H1 (cell line): ENCODE results near the gene RUNX1. TPM values are rescaled to one million over a fixed set of nuclear protein-coding genes. Genes with fewer than 3 reads are reported as not detected.

ENCODE experiments used
- CTCF ChIA-PET: fragments of 300-600 bp; sonication (Branson Sonifier 250); formaldehyde crosslinking; loops from one replicate; lab custom pipeline; 2021; ENCODE audit not compliant: partially characterized antibody; lab: Charles Lee
- POLR2A ChIA-PET: fragments of 300-600 bp; sonication (Branson Sonifier 250); formaldehyde crosslinking; loops from one replicate; lab custom pipeline; 2021; ENCODE audit warnings: inconsistent platforms; ENCODE audit not compliant: partially characterized antibody; lab: Charles Lee
- DNase-seq, 2 experiments: peaks; one replicate each; pipeline versions ENCODE4 v3.0.0 to v3.0.0-alpha.2; 2010 to 2022; ENCODE audit warnings: low spot score in 2 of 2, low read depth in 1 of 2, mixed read lengths in 1 of 2
- FAIRE-seq: peaks from 2 replicates; lab custom pipeline; 2011; peaks lifted over from hg19 to GRCh38; lab: Jason Lieb, UNC
- H2AFZ ChIP-seq: 2 replicates; pipeline ENCODE4 v1.8.1; 2012; ENCODE audit warnings: low read length, inconsistent platforms
- H2AK5ac ChIP-seq: 2 replicates; pipeline ENCODE4 v1.6.1; 2013; ENCODE audit warnings: low read depth, low read length
- H2BK120ac ChIP-seq: replicated peaks from 2 replicates; pipeline ENCODE3; 2013; ENCODE audit warnings: low read depth, low read length, inconsistent platforms
- H2BK12ac ChIP-seq: 2 replicates; pipeline ENCODE4 v1.6.1; 2013; ENCODE audit warnings: low read depth, low read length
- H2BK15ac ChIP-seq: 2 replicates; pipeline ENCODE4 v1.6.1; 2013; ENCODE audit warnings: low read length
- H2BK20ac ChIP-seq: 2 replicates; pipeline ENCODE4 v1.6.1; 2013; ENCODE audit warnings: low read length
- H2BK5ac ChIP-seq: 2 replicates; pipeline ENCODE4 v1.6.1; 2013; ENCODE audit warnings: low read depth, low read length
- H3K14ac ChIP-seq: 2 replicates; pipeline ENCODE4 v1.6.1; 2013; ENCODE audit warnings: inconsistent platforms; ENCODE audit not compliant: insufficient read length
- H3K18ac ChIP-seq: 2 replicates; pipeline ENCODE4 v1.6.1; 2013; ENCODE audit warnings: low read length; ENCODE audit errors: extremely low read depth
- H3K23ac ChIP-seq: 2 replicates; pipeline ENCODE4 v1.6.1; 2013; ENCODE audit warnings: inconsistent platforms; ENCODE audit not compliant: insufficient read length
- H3K23me2 ChIP-seq: 2 replicates; pipeline ENCODE4 v1.6.1; 2013; ENCODE audit warnings: low read depth, low read length
- H3K27ac ChIP-seq: 2 replicates; pipeline ENCODE4 v1.6.1; 2011; ENCODE audit warnings: low read depth, low read length, inconsistent platforms
- H3K27me3 ChIP-seq, 4 experiments: replicated peaks in 1 of 4; 1 replicate in 1 of 4; 2 replicates in 3 of 4; pipeline versions ENCODE4 v1.6.1 to v1.8.1; 2011 to 2013; ENCODE audit warnings: low read length in 3 of 4, mild to moderate bottlenecking in 3 of 4, inconsistent platforms in 2 of 4, mixed read lengths in 2 of 4, moderate library complexity in 1 of 4; ENCODE audit not compliant: control insufficient read depth in 3 of 4, insufficient read depth in 3 of 4; ENCODE audit errors: extremely low read depth in 1 of 4
- H3K36me3 ChIP-seq, 4 experiments: 2 replicates each; pipeline versions ENCODE4 v1.6.1 to v1.8.1; 2011 to 2013; ENCODE audit warnings: mild to moderate bottlenecking in 4 of 4, low read length in 3 of 4, moderate library complexity in 2 of 4, control low read depth in 1 of 4, inconsistent platforms in 1 of 4; ENCODE audit not compliant: insufficient read depth in 4 of 4, control insufficient read depth in 2 of 4
- H3K4ac ChIP-seq: replicated peaks from 2 replicates; pipeline ENCODE3; 2013; ENCODE audit warnings: low read length, low read depth, mixed read lengths, inconsistent platforms; ENCODE audit not compliant: insufficient read length
- H3K4me1 ChIP-seq, 4 experiments: replicated peaks in 1 of 4; 1 replicate in 1 of 4; 2 replicates in 3 of 4; pipeline versions ENCODE4 v1.6.1 to v1.8.1; 2011 to 2013; ENCODE audit warnings: low read length in 3 of 4, inconsistent platforms in 2 of 4, mixed read lengths in 1 of 4; ENCODE audit not compliant: insufficient read depth in 4 of 4, control insufficient read depth in 3 of 4
- H3K4me2 ChIP-seq, 2 experiments: 2 replicates each; pipeline versions ENCODE4 v1.6.1 to v1.8.1; 2011 to 2013; ENCODE audit warnings: low read depth in 2 of 2, low read length in 2 of 2, control low read depth in 1 of 2, inconsistent platforms in 1 of 2, mild to moderate bottlenecking in 1 of 2; ENCODE audit not compliant: insufficient read depth in 1 of 2
- H3K4me3 ChIP-seq, 4 experiments: fragments of 200-600, 300-600 bp in 1 of 4; sonication (generic), shearing (Covaris generic), sonication (Bioruptor Twin) in 1 of 4; 2 replicates each; pipeline versions ENCODE4 v1.5.1 to v1.8.1; 2011 to 2016; ENCODE audit warnings: low read length in 4 of 4, low read depth in 3 of 4, control low read depth in 2 of 4, inconsistent platforms in 2 of 4, mild to moderate bottlenecking in 2 of 4, mixed read lengths in 1 of 4, moderate library complexity in 1 of 4; ENCODE audit not compliant: insufficient read depth in 2 of 4; ENCODE audit errors: extremely low read depth in 1 of 4
- H3K56ac ChIP-seq: replicated peaks from 2 replicates; pipeline ENCODE3; 2013; ENCODE audit warnings: low read depth, mild to moderate bottlenecking, mixed read lengths, low read length, inconsistent platforms; ENCODE audit not compliant: insufficient read length
- H3K79me1 ChIP-seq: 2 replicates; pipeline ENCODE4 v1.6.1; 2013; ENCODE audit warnings: low read depth, low read length, control low read depth
- H3K79me2 ChIP-seq, 2 experiments: 2 replicates each; pipeline versions ENCODE4 v1.6.1 to v1.8.1; 2012 to 2013; ENCODE audit warnings: low read length in 2 of 2, mild to moderate bottlenecking in 2 of 2, inconsistent platforms in 1 of 2; ENCODE audit not compliant: insufficient read depth in 2 of 2, control insufficient read depth in 1 of 2
- H3K9ac ChIP-seq, 4 experiments: replicated peaks in 1 of 4; 1 replicate in 1 of 4; 2 replicates in 3 of 4; pipeline versions ENCODE4 v1.6.1 to v1.8.1; 2011 to 2013; ENCODE audit warnings: low read depth in 3 of 4, low read length in 3 of 4, control low read depth in 2 of 4, mild to moderate bottlenecking in 2 of 4, moderate library complexity in 2 of 4, inconsistent platforms in 1 of 4; ENCODE audit errors: extremely low read depth in 1 of 4
- H3K9me3 ChIP-seq, 2 experiments: 2 replicates each; pipeline versions ENCODE4 v1.6.1 to v1.8.1; 2012 to 2013; ENCODE audit warnings: mild to moderate bottlenecking in 2 of 2, moderate library complexity in 2 of 2, control low read depth in 1 of 2, inconsistent platforms in 1 of 2, low read depth in 1 of 2, low read length in 1 of 2, mixed read lengths in 1 of 2; ENCODE audit not compliant: insufficient read depth in 2 of 2
- H4K20me1 ChIP-seq, 2 experiments: replicated peaks in 1 of 2; 2 replicates each; pipeline versions ENCODE3 to v1.8.1; 2011 to 2013; ENCODE audit warnings: inconsistent platforms in 2 of 2, low read length in 2 of 2, mild to moderate bottlenecking in 1 of 2; ENCODE audit not compliant: insufficient read depth in 2 of 2, control insufficient read depth in 1 of 2
- H4K5ac ChIP-seq: 2 replicates; pipeline ENCODE4 v1.6.1; 2013; ENCODE audit warnings: low read length, low read depth, mixed read lengths, inconsistent platforms; ENCODE audit not compliant: insufficient read length
- H4K8ac ChIP-seq: 2 replicates; pipeline ENCODE4 v1.8.0; 2013; ENCODE audit warnings: mild to moderate bottlenecking, moderate library complexity, low read length, inconsistent platforms; ENCODE audit not compliant: insufficient read depth; ENCODE audit errors: extremely low read depth
- H4K91ac ChIP-seq: replicated peaks from 2 replicates; pipeline ENCODE3; 2013; ENCODE audit warnings: low read length, mixed read lengths, inconsistent platforms; ENCODE audit not compliant: insufficient read length
- BRCA1 ChIP-seq: IDR thresholded peaks from 2 replicates; pipeline ENCODE4 v1.6.1; 2012; ENCODE audit warnings: low read depth, low read length, improper control_type of control experiment
- CEBPB ChIP-seq: IDR thresholded peaks from 2 replicates; pipeline ENCODE4 v1.6.1; 2012; ENCODE audit warnings: low read depth, low read length
- GABPA ChIP-seq: IDR thresholded peaks from 2 replicates; pipeline ENCODE4 v1.6.1; 2011; ENCODE audit warnings: mild to moderate bottlenecking, low read length, moderate library complexity, borderline replicate concordance; ENCODE audit not compliant: insufficient read depth
- WGBS, 2 experiments: shearing (Covaris generic) in 1 of 2; methylation state at CpG; one replicate each; pipeline versions ENCODE4 v1.1.6 to v1.1.7; 2013 to 2015; ENCODE audit warnings: low lambda C conversion rate in 2 of 2, mixed read lengths in 2 of 2, inconsistent platforms in 1 of 2, low coverage in 1 of 2, missing lambda C conversion rate in 1 of 2; ENCODE audit not compliant: insufficient replicate concordance in 2 of 2, insufficient coverage in 1 of 2, insufficient read length in 1 of 2; ENCODE audit errors: extremely low coverage in 1 of 2, missing lambda C conversion rate in 1 of 2; 5-methylcytosine and 5-hydroxymethylcytosine counted together
- polyA plus RNA-seq, 7 experiments: library from polyadenylated mRNA; depleted of rRNA in 3 of 7; stranded (reverse) in 5 of 7; unstranded in 2 of 7; fragments of >200 nt in 5 of 7; fragments of 200-250 nt in 2 of 7; gene quantifications; 1 replicate in 5 of 7; 2 replicates in 1 of 7; 4 replicates in 1 of 7; pipeline versions ENCODE4 v1.2.1 to v1.2.3, GENCODE V29; 2011 to 2013; ENCODE audit warnings: missing spikeins in 2 of 7, mixed read lengths in 2 of 7
- total RNA-seq: library from RNA; stranded (reverse); fragmentation: NEBNext Ultra II Directional; extraction: Animal tissue kit (Norgen Biotek cat#: 25700); gene quantifications from 2 replicates; pipeline ENCODE4 v1.2.1, GENCODE V29; 2021

The RUNX1 gene
- total and polyA plus RNA-seq, 2 of the 8 experiments (the other 6 are each of a cell fraction or from before 2014, with no cell fraction given): 0.20 to 0.60 TPM

DNA sequence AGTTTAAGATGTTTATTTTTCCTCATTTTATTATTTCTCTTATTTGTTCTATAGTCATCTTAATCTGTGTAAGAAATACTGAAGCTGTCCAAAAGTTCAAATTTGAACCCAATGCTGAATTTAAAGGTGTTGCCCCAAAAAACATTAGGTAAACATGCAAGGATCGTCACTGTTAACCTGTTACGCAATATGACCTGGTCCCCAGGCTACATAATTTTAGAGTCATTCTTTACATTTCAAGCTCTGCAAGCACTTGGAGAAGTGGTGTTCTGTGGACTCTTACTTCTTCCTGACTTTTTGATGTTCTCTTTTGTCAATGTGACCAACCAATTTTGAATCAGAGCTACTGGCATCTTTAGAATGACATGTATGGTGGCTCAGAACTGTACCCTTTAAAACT, 274.4 kb downstream of the RUNX1 start:
- H3K9ac ChIP-seq: no peak overlapping the region
- no peak overlapping the region for H3K4ac ChIP-seq
- 90% methylated on average over 2 of the region's 2 CpGs; no CpG with 5 or more reads in 1 of the 2 experiments for WGBS, 2 experiments
- no peak overlapping the region for H2BK12ac ChIP-seq
- H3K14ac ChIP-seq: no peak overlapping the region
- no peak for FAIRE-seq
- CTCF ChIA-PET: interaction anchor here (1.0 to 2.8 kb wide), 3 partner anchors 12 to 29 kb away, joined by 3 to 11 read pairs (median 4); no protein-coding TSS in a partner anchor
- TF ChIP-seq BRCA1: no peak
- TF ChIP-seq GABPA: no peak
- peak; percentile 86 for TF ChIP-seq CEBPB
- no peaks in the 10 kb centered on the region for H3K23me2 ChIP-seq
- H2BK120ac ChIP-seq: no peak overlapping the region
- H3K18ac ChIP-seq: no peak overlapping the region
- H3K27ac ChIP-seq: no peak overlapping the region
- no peak overlapping the region for H2AK5ac ChIP-seq
- H3K4me1 ChIP-seq: no peaks in the 10 kb centered on the region
- no peak overlapping the region for H4K5ac ChIP-seq
- no peaks in the 10 kb centered on the region for H3K79me1 ChIP-seq
- DNase-seq: no peak
- POLR2A ChIA-PET: interaction anchor here (0.6 kb wide), 1 partner anchor 1381 kb away, joined by 3 read pairs; no protein-coding TSS in a partner anchor
- no peak overlapping the region for H2AFZ ChIP-seq
- H3K56ac ChIP-seq: no peak overlapping the region
- H4K8ac ChIP-seq: no peak overlapping the region
- H2BK15ac ChIP-seq: no peak overlapping the region
- no peak overlapping the region for H3K4me3 ChIP-seq
- H2BK20ac ChIP-seq: no peak overlapping the region
- H2BK5ac ChIP-seq: no peak overlapping the region
- H4K91ac ChIP-seq: no peak overlapping the region
- no peaks in the 10 kb centered on the region for H4K20me1 ChIP-seq
- H3K9me3 ChIP-seq: no peaks in the 10 kb centered on the region; a peak in 1 of 4 replicates
- no peaks in the 10 kb centered on the region for H3K27me3 ChIP-seq
- no peak overlapping the region for H3K4me2 ChIP-seq
- H3K36me3 ChIP-seq: no peaks in the 10 kb centered on the region
- no peak overlapping the region for H3K23ac ChIP-seq
- no peaks in the 10 kb centered on the region for H3K79me2 ChIP-seq
